GM12891 (cell line): ENCODE data around the gene FNDC3B.

Experiments
- POLR2A ChIP-seq: IDR thresholded peaks from 2 replicates; pipeline ENCODE4 v1.6.1; 2011; ENCODE audit warnings: low read depth, low read length, control low read depth
- POLR2AphosphoS5 ChIP-seq: IDR thresholded peaks from 2 replicates; pipeline ENCODE4 v1.6.1; 2011; ENCODE audit warnings: low read depth, low read length, control low read depth
- TAF1 ChIP-seq: IDR thresholded peaks from 2 replicates; pipeline ENCODE4 v1.6.1; 2011; ENCODE audit warnings: low read depth, low read length, control low read depth

DNA sequence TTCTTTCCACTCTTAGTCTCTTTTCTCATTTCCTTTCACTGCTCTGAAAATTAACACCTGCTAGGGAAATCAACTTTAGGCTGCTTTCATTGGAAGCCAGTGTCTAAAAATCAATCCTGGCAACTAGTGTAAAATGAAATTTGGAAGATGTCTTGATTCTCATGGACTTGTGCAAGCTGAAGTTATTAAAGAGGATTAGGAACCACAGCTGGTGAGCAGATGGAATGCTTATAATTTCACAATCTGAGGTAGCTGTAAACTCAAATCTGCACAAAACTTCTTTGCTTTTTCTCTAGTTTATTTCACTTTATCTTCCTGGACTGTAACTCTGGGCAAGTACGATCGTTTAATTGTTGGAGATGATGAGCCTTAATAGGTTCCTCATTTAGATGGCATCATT is 233.3 kb downstream of the FNDC3B start:
- no peak for TF ChIP-seq POLR2AphosphoS5
- no peak for TF ChIP-seq TAF1
- TF ChIP-seq POLR2A: no peak
